KMS-11 (cell line): ENCODE data around the gene PPM1D.

Experiments
- H2AFZ ChIP-seq: fragments of 200-600 bp; sonication (generic); 2 replicates; pipeline ENCODE4 v1.6.1; 2016; ENCODE audit warnings: antibody characterized with exemption, mixed run types, low read depth
- H3K27ac ChIP-seq: fragments of 200-600 bp; sonication (generic); 2 replicates; pipeline ENCODE4 v1.6.1; 2016; ENCODE audit warnings: mild to moderate bottlenecking, mixed run types
- H3K27me3 ChIP-seq: fragments of 200-600 bp; sonication (generic); 2 replicates; pipeline ENCODE4 v1.6.1; 2017; ENCODE audit warnings: mild to moderate bottlenecking, low read depth, mixed run types, moderate library complexity; ENCODE audit not compliant: insufficient read depth
- H3K36me3 ChIP-seq: fragments of 200-600 bp; sonication (generic); 2 replicates; pipeline ENCODE4 v1.6.1; 2017; ENCODE audit warnings: mild to moderate bottlenecking, mixed run types; ENCODE audit not compliant: insufficient read depth
- H3K4me1 ChIP-seq: fragments of 200-600 bp; sonication (generic); 2 replicates; pipeline ENCODE4 v1.6.1; 2016; ENCODE audit warnings: mild to moderate bottlenecking, low read depth, mixed run types; ENCODE audit not compliant: poor library complexity, severe bottlenecking
- H3K4me2 ChIP-seq: fragments of 200-600 bp; sonication (generic); 2 replicates; pipeline ENCODE4 v1.7.0; 2016; ENCODE audit warnings: mild to moderate bottlenecking, mixed run types
- H3K4me3 ChIP-seq: fragments of 200-600 bp; sonication (generic); IDR thresholded peaks from 2 replicates; pipeline ENCODE4 v1.6.1; 2017; ENCODE audit warnings: low read depth, low read length, mixed read lengths; ENCODE audit not compliant: insufficient read depth
- H3K79me2 ChIP-seq: fragments of 200-600 bp; sonication (generic); 2 replicates; pipeline ENCODE4 v1.6.1; 2016; ENCODE audit warnings: low read depth, mixed run types; ENCODE audit not compliant: insufficient read depth
- H3K9ac ChIP-seq: fragments of 200-600 bp; sonication (generic); 2 replicates; pipeline ENCODE4 v1.6.1; 2016; ENCODE audit warnings: mild to moderate bottlenecking, mixed run types
- H4K20me1 ChIP-seq: fragments of 200-600 bp; sonication (generic); 2 replicates; pipeline ENCODE4 v1.6.1; 2016; ENCODE audit warnings: mild to moderate bottlenecking, mixed run types; ENCODE audit not compliant: insufficient read depth
- TF ChIP-seq, protein P1 (sequence below): fragments of 200-600 bp; sonication (generic); conservative IDR thresholded peaks from 2 replicates; pipeline ENCODE4 v1.6.1; 2017; ENCODE audit warnings: low read depth, mild to moderate bottlenecking, antibody characterized with exemption, low read length, moderate library complexity, mixed read lengths

Gene PPM1D

DNA sequence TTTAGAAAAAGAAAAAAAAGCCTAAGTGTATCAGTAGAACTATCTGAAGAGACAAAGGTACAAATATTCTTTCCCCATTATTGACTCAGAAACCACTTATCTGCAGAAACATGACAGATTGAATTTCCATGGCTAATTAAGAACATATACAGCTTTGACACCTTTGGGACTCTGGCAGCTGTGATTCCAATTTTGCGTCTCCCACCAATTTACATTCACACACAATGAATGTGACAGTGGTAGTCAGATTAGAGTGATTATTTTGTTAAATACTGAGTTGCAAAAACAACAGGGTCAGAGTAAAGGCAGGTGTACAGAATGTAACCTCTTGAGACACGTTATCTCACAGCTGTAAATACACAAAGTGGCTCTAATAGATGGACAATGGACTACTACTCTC, 5.3 kb upstream of the PPM1D start:
- Histone ChIP-seq H3K36me3 (no peaks in the 10 kb centered on the region), H3K27me3 (no peaks in the 10 kb centered on the region), H3K9ac (no peak overlapping the region), H3K4me2 (no peak overlapping the region), H3K4me3 (no peak overlapping the region), H2AFZ (no peak overlapping the region), H3K79me2 (no peaks in the 10 kb centered on the region), H3K4me1 (peaks cover 10% of the 10 kb centered on the region), H3K27ac (no peak overlapping the region), H4K20me1 (no peaks in the 10 kb centered on the region)
- TF ChIP-seq, protein P1, sequence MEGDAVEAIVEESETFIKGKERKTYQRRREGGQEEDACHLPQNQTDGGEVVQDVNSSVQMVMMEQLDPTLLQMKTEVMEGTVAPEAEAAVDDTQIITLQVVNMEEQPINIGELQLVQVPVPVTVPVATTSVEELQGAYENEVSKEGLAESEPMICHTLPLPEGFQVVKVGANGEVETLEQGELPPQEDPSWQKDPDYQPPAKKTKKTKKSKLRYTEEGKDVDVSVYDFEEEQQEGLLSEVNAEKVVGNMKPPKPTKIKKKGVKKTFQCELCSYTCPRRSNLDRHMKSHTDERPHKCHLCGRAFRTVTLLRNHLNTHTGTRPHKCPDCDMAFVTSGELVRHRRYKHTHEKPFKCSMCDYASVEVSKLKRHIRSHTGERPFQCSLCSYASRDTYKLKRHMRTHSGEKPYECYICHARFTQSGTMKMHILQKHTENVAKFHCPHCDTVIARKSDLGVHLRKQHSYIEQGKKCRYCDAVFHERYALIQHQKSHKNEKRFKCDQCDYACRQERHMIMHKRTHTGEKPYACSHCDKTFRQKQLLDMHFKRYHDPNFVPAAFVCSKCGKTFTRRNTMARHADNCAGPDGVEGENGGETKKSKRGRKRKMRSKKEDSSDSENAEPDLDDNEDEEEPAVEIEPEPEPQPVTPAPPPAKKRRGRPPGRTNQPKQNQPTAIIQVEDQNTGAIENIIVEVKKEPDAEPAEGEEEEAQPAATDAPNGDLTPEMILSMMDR = no peak

DNA sequence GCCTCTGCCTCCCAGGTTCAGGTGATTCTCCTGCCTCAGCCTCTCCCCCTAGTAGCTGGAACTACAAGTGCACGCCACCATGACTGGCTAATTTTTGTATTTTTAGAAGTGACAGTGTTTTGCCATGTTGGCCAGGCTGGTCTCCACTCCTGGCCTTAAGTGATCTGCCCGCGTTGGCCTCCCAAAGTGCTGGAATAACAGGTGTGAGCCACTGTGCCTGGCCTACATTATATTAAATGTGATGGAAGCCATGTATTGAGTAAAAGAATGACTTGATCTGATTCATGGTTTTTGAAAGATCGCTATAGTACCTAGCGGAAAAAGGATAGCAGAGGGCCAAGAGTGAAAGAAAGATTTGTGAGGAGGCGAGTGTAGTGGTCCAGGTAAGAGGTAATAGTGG, 2.7 kb upstream of the PPM1D start:
- Histone ChIP-seq H3K4me2 (no peak overlapping the region), H3K79me2 (peaks cover 18% of the 10 kb centered on the region), H3K4me1 (peaks cover 14% of the 10 kb centered on the region), H2AFZ (no peak overlapping the region), H3K27ac (no peak overlapping the region), H4K20me1 (no peaks in the 10 kb centered on the region), H3K36me3 (no peaks in the 10 kb centered on the region), H3K27me3 (no peaks in the 10 kb centered on the region), H3K4me3 (no peak overlapping the region), H3K9ac (no peak overlapping the region)
- TF ChIP-seq, protein P1 = no peak

DNA sequence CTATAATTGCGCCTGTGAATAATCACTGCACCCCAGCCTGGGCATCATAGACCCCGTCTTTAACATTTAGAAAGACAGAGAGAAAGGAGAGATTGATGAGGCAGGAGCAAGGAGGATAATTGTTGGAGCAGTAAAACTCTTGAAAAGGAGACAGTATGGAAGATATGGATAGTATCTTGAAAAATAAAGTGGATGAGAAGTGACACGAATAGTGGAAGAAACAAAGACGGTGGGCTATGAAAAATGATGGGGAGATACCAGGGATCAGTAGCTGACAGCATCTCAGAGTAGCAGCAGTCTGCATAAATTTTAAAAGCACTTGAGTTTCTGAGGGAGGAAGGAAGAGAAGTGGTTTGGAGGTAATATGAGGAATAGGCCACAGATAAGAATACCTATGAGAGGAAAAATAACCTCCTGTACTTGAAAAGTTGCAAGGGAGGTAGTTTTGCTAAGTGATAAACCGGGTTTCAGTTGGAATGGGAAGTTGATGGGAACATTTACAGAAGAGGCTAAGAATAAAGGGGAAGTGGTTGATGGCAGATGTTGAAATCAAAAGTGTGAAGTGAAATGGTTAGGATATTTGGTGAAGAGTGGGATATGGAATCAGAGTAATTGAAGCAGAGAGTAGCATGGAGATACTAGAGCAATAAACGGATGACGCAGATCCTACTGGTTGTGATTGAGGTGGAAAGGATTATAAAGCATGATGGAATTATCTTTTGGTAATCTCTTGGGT, 1.8 kb upstream of the PPM1D start:
- Histone ChIP-seq H2AFZ (no peak overlapping the region), H3K27me3 (no peaks in the 10 kb centered on the region), H4K20me1 (0 out of 2 replicates have a peak, but pooled peaks cover 3% of the 10 kb centered on the region), H3K27ac (no peak overlapping the region), H3K79me2 (peaks cover 27% of the 10 kb centered on the region), H3K36me3 (no peaks in the 10 kb centered on the region), H3K4me3 (no peak overlapping the region), H3K4me2 (peak overlapping the region; percentile 69; the same call in 1 of the 2 replicates), H3K4me1 (peaks cover 22% of the 10 kb centered on the region), H3K9ac (no peak overlapping the region; the same call in 1 of the 2 replicates)
- TF ChIP-seq, protein P1 = no peak

DNA sequence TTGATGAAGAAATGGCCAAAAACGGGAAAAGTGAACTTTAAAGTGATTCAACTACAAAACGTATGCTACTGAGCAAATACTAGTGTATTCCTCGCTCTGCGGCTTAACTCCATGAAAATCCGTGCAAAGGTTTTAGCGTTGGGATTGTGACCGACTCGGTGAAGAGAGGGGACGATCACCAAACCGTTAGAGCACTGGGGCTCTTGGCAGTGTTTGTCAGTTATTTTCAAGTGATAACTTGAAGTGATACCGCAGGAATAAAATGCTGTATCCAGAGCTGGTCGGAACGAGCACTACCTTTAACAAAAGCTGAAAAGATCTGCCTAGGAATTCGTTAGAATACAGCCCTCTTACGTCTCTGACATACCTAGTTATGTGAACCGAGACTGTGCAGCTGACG, 773 bp upstream of the PPM1D start:
- H3K4me1 ChIP-seq = peaks cover 32% of the 10 kb centered on the region
- 0 out of 2 replicates have a peak, but pooled peaks cover 3% of the 10 kb centered on the region for H4K20me1 ChIP-seq
- peaks cover 37% of the 10 kb centered on the region for H3K79me2 ChIP-seq
- TF ChIP-seq, protein P1 = no peak
- no peaks in the 10 kb centered on the region for H3K36me3 ChIP-seq
- peak overlapping the region; percentile 61 for H3K4me3 ChIP-seq
- H2AFZ ChIP-seq = peak overlapping the region; percentile 92
- peak overlapping the region; percentile 69 for H3K4me2 ChIP-seq
- no peaks in the 10 kb centered on the region for H3K27me3 ChIP-seq
- H3K9ac ChIP-seq = peak overlapping the region; percentile 93
- peak overlapping the region; percentile 91 for H3K27ac ChIP-seq
